Adrenal gland (tissue), 5 donors: ENCODE results near the gene TIGD3.

ENCODE experiments used
- CTCF ChIP-seq, 6 experiments: fragments of 450-650 bp in 4 of 6; fragments of 200-600 bp in 2 of 6; sonication (generic) in 1 of 6; IDR thresholded peaks; 1 replicate in 5 of 6; 2 replicates in 1 of 6; pipeline versions ENCODE4 v1.5.1 to v1.8.0; 2016 to 2021; ENCODE audit warnings: antibody characterized with exemption in 6 of 6, mild to moderate bottlenecking in 2 of 6, moderate library complexity in 1 of 6
- POLR2A ChIP-seq, 2 donors: fragments of 450-650 bp; IDR thresholded peaks; one replicate each; pipeline ENCODE4 v1.6.1; 2017; ENCODE audit warnings: antibody characterized with exemption in 2 of 2, mild to moderate bottlenecking in 2 of 2, moderate library complexity in 1 of 2
- donor health status: DM: no; HTN: no; CAD: no.

DNA sequence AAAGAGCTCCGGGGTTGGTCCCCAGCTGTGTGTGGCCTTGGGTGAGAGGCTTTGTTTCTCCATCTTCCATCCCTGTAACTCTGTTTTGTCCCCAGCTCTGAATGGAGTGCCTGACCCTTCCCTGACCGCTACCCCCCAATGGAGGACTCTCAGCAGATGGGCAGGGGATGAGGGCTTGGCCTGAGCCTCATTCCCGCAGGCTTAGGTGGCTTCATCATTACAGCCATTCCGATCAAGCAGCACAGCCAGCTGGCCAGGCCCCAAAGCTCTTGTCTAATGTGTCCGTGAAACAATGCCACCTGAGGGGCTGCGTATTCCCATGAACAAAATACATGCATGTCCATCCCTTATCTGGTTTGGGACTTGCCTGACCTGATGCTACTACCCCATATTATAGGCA lies 43.8 kb upstream of the TIGD3 start:
- no peak for TF ChIP-seq CTCF (IDR thresholded peaks at IDR 0.05)
- no peak for TF ChIP-seq POLR2A (IDR thresholded peaks at IDR 0.05)
